AG09319 (cell line): Measurements from ENCODE around the gene TNNT1.

Experiments used
- DNase-seq: peaks from one replicate; pipeline ENCODE4 v3.0.0-alpha.2; 2010; ENCODE audit warnings: low read depth; ENCODE audit errors: extremely low read depth
- TF ChIP-seq, protein P1 (sequence below): IDR thresholded peaks from 2 replicates; pipeline ENCODE4 v1.5.1; 2011; ENCODE audit warnings: low read depth, mild to moderate bottlenecking, inconsistent platforms, low read length, moderate library complexity

TNNT1 gene

DNA sequence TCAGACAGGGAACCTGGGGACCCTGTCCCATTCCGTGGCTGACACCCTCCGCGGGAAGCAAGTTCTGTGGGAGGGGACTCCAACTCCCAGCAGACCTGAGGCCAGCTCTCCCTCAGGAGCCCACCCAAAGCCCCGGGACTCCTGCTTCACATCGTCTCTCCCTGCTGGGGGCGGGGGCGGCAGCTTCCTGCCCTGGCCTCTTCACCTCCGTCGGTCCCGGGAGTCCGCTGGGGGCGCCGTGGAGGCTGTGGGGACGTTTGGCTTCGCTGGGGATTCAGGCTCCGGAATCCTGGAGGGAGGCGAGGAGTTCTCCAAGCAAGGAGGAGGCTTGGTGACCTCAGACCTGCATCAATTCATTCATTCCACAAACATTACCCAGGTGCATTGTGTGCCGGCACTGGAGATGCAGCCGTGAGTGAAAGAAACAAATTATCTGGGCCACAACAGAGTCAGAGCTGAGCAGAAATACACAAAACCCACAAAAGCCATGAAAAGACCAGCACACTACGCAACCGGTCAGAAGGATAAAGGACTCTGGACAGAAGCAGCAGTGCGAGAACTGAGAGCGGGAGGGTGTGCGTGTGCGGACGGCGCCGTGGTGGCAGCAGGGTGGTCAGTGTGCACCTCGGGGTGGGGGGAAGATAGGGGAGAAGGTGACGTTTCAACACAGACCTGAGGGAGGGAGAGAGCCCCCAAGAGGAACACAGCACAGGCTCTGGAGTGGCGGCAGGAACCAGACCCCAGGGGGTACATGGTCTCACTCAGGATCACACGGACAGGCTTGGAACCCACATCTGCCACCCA is 54.3 kb downstream of the TNNT1 start:
- TF ChIP-seq, protein P1, sequence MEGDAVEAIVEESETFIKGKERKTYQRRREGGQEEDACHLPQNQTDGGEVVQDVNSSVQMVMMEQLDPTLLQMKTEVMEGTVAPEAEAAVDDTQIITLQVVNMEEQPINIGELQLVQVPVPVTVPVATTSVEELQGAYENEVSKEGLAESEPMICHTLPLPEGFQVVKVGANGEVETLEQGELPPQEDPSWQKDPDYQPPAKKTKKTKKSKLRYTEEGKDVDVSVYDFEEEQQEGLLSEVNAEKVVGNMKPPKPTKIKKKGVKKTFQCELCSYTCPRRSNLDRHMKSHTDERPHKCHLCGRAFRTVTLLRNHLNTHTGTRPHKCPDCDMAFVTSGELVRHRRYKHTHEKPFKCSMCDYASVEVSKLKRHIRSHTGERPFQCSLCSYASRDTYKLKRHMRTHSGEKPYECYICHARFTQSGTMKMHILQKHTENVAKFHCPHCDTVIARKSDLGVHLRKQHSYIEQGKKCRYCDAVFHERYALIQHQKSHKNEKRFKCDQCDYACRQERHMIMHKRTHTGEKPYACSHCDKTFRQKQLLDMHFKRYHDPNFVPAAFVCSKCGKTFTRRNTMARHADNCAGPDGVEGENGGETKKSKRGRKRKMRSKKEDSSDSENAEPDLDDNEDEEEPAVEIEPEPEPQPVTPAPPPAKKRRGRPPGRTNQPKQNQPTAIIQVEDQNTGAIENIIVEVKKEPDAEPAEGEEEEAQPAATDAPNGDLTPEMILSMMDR = no peak
- DNase-seq = no peak

DNA sequence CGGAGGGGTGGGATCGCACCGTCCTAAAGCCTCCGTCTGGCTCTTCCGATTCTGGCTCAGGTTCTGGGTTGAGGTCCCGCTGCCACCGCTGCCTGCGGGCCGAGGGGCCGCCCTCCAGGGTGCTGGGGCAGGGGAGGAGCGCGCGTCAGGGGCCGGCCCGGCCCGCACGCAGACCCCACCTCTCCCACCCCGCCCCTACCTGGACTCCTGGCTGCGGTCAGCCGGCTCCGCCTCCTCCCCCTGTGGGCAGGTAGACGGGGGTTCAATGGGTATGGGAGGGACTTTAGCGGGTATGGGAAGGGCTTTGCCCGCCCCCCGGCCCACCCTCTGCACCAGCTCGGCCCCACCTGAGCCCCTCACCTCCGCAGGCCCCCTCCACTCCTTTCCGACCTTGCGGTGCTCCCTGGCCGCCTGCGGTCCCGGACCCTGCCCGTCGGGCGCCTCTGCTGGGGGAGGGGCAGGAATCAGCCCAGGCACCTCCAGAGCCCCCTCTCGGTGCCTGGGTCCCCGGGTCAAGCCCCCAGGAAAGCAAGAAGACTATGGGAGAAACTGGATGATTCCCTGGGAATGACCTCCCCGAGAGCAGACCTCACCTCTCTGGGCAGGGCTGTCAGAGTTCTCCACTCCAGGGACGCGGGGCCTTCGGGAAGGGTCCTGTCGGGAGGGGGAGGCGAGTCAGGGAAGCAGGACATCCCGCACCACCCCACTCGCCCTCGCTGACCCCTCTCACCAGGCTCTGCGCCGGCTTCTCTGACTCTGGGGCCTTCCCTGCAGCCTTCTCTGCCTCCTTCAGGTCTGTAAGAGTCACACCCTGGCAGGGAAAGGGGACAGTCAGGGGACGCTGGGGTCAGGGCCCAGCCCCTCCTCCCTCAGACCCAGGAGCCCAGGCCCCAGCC is 56.3 kb downstream of the TNNT1 start:
- TF ChIP-seq, protein P1 = no peak
- no peak for DNase-seq

DNA sequence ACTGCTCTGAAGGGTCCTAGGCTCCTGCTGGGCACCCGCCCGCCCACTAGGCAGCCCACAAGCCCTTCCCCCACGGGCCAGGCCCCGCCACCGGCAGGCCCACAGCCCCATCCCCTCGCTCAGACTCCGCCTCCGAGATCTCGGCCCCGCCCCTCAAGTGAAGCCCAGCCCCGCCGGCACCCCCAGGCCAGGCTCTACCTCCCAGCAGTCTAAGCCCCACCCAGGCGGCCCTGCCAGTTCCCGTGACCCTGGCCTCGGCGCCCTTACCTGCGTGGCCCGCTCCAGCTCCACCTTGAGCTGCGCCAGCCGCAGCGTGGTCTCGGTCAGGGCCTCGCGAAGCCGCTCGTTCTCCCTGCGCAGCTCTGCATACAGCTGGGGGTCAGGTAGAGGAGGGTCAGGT is 57.1 kb downstream of the TNNT1 start:
- DNase-seq = no peak
- TF ChIP-seq, protein P1 = no peak

DNA sequence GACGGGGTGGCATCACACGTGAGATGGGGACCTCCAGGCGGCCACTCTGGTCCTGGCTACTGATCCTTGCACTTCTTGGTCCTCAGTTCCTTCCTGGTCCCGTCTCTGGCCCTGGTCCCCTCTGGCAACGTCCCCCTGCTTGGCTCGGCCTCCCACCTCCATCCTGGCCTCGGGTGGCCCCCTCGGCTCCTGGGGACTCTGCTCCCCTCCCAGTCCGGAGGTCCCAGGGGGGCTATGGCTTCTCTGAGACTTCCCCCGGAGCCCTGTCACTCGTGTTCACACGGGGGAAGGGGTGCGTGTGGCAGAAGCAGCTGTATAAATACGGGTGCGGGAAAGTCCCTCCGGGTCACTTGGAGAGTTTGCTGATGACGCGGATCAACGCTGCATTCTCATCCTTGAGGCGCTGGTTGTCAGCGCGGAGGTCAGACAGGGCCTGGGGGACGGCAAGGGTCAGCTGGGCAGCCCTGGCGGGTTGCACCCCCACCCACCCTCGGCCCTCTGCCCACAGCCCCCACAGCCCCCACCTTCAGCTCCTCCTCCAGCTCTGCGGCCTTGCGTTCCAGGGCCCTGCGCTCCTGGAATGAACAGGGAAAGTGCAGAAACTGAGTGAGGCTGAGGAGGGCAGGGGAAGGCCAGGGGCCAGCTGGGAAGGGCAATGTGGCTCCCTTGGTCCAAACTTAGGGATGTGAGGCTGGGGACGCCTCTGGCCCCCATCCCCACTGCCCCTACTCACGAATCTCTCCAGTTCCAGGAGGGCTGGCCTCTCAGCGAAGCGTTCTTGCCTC is 57.7 kb downstream of the TNNT1 start:
- DNase-seq = no peak
- TF ChIP-seq, protein P1 = no peak

DNA sequence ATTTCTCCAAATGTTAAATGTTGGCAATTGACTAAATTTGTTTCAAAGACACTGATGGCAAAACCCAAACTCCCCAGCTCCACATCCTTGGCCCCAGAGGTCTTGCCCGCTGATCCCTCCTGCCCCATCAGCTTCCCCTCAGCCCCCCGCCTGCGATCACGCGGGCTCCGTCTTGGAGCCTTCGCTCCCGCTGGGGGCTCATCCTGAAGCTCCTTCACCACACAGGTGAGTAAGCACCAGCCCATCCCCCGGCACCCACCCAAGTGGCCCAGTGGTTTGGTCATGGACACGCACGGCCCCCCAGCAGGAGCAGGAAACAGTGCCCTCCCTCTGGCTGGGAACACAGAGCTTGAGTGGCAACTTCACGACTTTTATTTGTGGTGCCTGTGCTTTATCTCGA is 58.4 kb downstream of the TNNT1 start:
- TF ChIP-seq, protein P1 = no peak

DNA sequence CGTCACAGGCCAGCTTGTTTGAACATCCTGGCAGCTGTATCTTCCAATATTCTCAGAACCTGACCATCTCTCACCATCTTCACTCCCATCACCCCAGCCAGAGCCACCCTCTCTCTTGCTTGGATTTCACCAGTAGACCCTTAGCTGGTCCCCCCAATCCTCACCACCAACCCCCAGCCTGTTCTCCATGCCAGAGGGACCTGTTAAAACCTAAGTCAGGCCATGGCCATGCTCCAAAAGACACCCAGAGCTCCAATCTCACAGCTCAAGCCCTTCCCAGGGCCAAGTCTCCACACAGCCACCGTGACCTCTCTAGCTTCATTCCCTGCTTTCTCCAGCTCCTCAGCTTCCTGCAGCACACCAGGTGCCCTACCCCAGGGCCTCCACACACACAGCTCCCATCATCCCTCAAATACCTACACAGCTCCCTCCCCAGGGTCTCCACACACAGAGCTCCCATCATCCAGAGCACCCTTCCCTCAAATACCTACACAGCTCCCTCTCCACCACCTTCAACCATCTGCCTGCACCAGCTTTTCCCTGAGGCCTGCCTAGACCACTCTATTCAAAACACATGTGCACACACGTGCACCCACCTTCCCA is 59.6 kb downstream of the TNNT1 start:
- DNase-seq = no peak
- TF ChIP-seq, protein P1 = no peak

More for the DNA sequence above, 58.4 kb downstream of the TNNT1 start:
- DNase-seq = no peak
